Stimulated activated CD4-positive, alpha-beta T cell treated with anti-CD3 and anti-CD28 coated beads, TNF-alpha, amount 100 ng/mL, for 1 hour (primary cell): Measurements from ENCODE around the gene IRF9.
"Not testable (repeated sequence)": the region's sequence is repeated elsewhere in the genome, so short reads cannot be mapped to it uniquely, and the experiment has no call there.

ENCODE experiments used
- DNase-seq, 3 donors: peaks; one replicate each; pipeline ENCODE4 v3.0.0-alpha.2; 2020; ENCODE audit warnings: low read depth in 3 of 3, low spot score in 1 of 3

IRF9 gene

GRCh38 chr14:24189059-24189375 is 28.0 kb downstream of the IRF9 start:
- no peak for DNase-seq

GRCh38 chr14:24189460-24189859 is 28.4 kb downstream of the IRF9 start:
- DNase-seq = no peak

GRCh38 chr14:24190416-24190815 is 29.4 kb downstream of the IRF9 start:
- no peak for DNase-seq

DNA sequence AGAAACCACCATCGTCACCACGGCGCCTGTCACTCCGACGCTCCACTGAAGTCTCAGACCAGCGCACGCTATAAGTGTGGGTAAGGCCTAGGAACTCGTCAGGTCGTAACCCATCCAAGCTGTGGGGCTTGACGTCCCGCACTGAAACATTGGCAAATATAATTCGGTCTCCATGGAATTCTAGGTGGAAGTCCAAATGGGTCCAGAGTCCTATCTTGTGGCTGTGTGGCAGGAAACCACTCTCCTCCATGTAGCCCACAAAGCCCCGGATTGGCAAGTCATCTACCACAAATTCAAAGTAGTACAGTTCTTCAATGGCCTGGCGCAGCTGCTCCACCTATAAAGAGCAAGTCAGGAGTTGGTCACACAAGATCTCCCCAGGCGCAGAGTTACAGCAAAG is 31.9 kb downstream of the IRF9 start:
- DNase-seq = no peak

GRCh38 chr14:24194186-24194872 is 33.3 kb downstream of the IRF9 start:
- DNase-seq = no peak

- DNase-seq = no peak
Observed at GRCh38 chr14:24194873-24195185, 33.8 kb downstream of the IRF9 start.

DNA sequence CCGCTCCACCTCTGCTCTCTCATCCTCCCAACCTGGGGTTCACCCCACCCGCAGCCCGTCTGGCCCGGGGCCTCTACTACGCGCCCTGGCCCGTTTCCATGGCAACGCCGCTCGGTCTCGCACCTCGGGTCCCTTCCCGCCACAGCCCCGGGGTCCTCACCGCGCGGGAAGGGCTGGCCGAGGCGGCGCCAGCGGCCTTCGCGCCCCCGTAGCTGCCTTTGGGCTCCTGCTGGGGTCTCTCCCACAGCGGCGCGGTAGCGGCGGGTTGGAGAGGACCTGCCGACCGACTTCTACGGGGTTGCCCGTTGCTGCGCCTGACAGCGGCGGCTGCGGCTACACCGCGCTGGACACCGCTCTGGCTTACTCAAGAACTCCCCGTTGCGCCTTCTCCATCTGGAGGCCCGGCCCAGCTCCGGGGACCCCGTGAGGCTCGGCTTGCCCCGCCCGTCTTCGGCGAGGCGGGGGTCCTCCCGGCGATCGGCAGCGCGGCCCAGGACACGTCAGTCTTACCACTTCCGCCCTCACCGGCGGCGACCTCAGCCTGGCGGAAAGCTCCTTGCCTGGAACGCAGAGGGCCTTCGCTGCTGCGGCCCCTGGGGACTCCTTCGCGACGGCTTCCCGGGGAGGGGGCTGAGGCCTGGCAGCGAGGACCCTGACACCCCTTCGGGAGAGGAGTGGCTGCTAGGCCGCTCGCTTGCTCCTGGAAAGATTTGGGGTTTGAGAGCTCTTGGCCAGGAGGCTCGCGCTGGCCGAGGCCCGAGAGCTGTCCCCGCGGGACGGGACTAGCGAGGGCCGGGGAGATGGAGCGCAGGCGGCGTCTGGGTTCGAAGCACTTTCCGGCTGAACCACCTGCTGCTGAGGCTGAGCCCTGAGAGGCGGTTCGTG is 34.4 kb downstream of the IRF9 start, which contains the start of gene TM9SF1:
Gene TM9SF1 (minus strand): TSS at position 256 of the 885 bp plus-strand sequence. CDS start 422 bp downstream, outside the sequence.
- DNase-seq = peak; percentile 74 to 79 (median 74)

- no peak for DNase-seq
Observed at GRCh38 chr14:24196071-24197055, 35.3 kb downstream of the IRF9 start.

- DNase-seq = no peak
Observed at GRCh38 chr14:24197056-24197450, 36.0 kb downstream of the IRF9 start.

GRCh38 chr14:24198814-24199524 is 37.9 kb downstream of the IRF9 start:
- no peak for DNase-seq

GRCh38 chr14:24202538-24202937 is 41.5 kb downstream of the IRF9 start:
- not testable (repeated sequence) for DNase-seq

- not testable (repeated sequence) for DNase-seq
Observed at GRCh38 chr14:24203249-24203886, 42.3 kb downstream of the IRF9 start.

GRCh38 chr14:24204163-24205146 is 43.4 kb downstream of the IRF9 start:
- DNase-seq = no peak

- DNase-seq = no peak
Observed at GRCh38 chr14:24206260-24207103, 45.4 kb downstream of the IRF9 start.

- DNase-seq = no peak
Observed at GRCh38 chr14:24207104-24207551, 46.1 kb downstream of the IRF9 start.

DNA sequence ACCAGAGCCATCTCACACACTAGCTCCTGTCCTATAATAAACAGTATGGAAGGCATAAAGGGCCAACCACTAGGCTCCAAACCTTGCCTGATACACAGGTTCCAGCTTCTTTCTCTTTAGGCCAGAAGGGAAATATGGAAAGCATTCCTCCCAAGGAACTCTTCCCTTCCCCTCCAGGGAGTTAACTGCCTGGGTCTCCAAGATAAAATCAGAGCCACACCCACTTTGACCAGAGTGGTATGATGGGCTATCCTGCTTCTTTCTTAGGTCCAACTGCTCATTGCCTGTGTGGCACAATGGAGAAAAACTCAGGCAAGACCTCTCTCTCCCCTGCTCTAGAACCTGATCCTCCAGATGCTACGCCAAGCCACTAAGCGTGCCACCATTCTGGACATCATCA is 46.6 kb downstream of the IRF9 start:
- DNase-seq = no peak

GRCh38 chr14:24211311-24211710 is 50.2 kb downstream of the IRF9 start:
- DNase-seq = no peak
